A549 (cell line): ENCODE measurements around the gene SORCS1. TPM values are rescaled to one million over a fixed set of nuclear protein-coding genes. Genes with fewer than 3 reads are reported as not detected.

Experiments
- ATAC-seq, 2 experiments: fragments of 200-7000 bp in 1 of 2; fragments of >200 bp in 1 of 2; cut with Nextera tagmentation in 1 of 2; cut with Tn5 transposase in 1 of 2; 3 replicates each; pipeline versions ENCODE4 v1.8.0 to v1.9.1; 2018 to 2020; ENCODE audit warnings: mild to moderate bottlenecking in 1 of 2, moderate library complexity in 1 of 2
- CTCF ChIA-PET: fragments of 300-600 bp; sonication (Branson Sonifier 250); formaldehyde crosslinking; extraction: SDS; loops from one replicate; lab custom pipeline; 2021; ENCODE audit warnings: antibody characterized with exemption, inconsistent platforms; lab: Yijun Ruan, JAX
- POLR2A ChIA-PET: fragments of 350-600 bp; formaldehyde crosslinking; extraction: SDS; loops from one replicate; lab custom pipeline; 2021; ENCODE audit warnings: antibody characterized with exemption, inconsistent platforms; lab: Yijun Ruan, JAX
- DNase-seq, 2 experiments: peaks; one replicate each; pipeline versions ENCODE4 v3.0.0 to v3.0.0-alpha.2; 2011 to 2016; ENCODE audit warnings: low read depth in 1 of 2, low spot score in 1 of 2
- FAIRE-seq: peaks from 2 replicates; lab custom pipeline; 2011; peaks lifted over from hg19 to GRCh38; lab: Jason Lieb, UNC
- H3K27ac ChIP-seq, 2 experiments: fragments of >200 bp; sonication (Bioruptor Twin); formaldehyde crosslinking; 3 replicates each; pipeline ENCODE4 v1.5.1; 2016 to 2017
- H3K4me1 ChIP-seq: fragments of >200 bp; sonication (Bioruptor Twin); formaldehyde crosslinking; 3 replicates; pipeline ENCODE4 v1.6.1; 2016
- H3K4me2 ChIP-seq: fragments of >200 bp; sonication (Bioruptor Twin); formaldehyde crosslinking; 3 replicates; pipeline ENCODE4 v1.6.1; 2016
- H3K4me3 ChIP-seq: fragments of >200 bp; sonication (Bioruptor Twin); formaldehyde crosslinking; 3 replicates; pipeline ENCODE4 v1.5.1; 2016
- H3K9me3 ChIP-seq: fragments of >200 bp; sonication (Bioruptor Twin); formaldehyde crosslinking; 3 replicates; pipeline ENCODE4 v1.6.1; 2016
- BHLHE40 ChIP-seq: IDR thresholded peaks from 2 replicates; pipeline ENCODE4 v1.6.1; 2012; ENCODE audit warnings: low read depth, low read length, inconsistent platforms
- CHD4 ChIP-seq: fragments of 200-600 bp; sonication (generic); IDR thresholded peaks from 2 replicates; pipeline ENCODE4 v1.6.1; 2016; ENCODE audit warnings: antibody characterized with exemption, mild to moderate bottlenecking, borderline replicate concordance
- EHMT2 ChIP-seq: fragments of 200-600 bp; sonication (generic); IDR thresholded peaks from 2 replicates; pipeline ENCODE4 v1.6.1; 2016; ENCODE audit warnings: antibody characterized with exemption, low read depth, mild to moderate bottlenecking, moderate library complexity
- ELK1 ChIP-seq: fragments of 150-350 bp; IDR thresholded peaks from 2 replicates; pipeline ENCODE4 v1.6.1; 2014; ENCODE audit warnings: low read depth, mild to moderate bottlenecking, low read length
- FOSL2 ChIP-seq, 2 experiments: fragments of 450-650 bp in 1 of 2; fragments of >200 bp in 1 of 2; sonication (Bioruptor Twin) in 1 of 2; formaldehyde crosslinking; IDR thresholded peaks; 2 replicates each; pipeline versions ENCODE4 v1.5.0 to v1.6.1; 2016 to 2020; ENCODE audit warnings: mild to moderate bottlenecking in 1 of 2, moderate library complexity in 1 of 2
- MYC ChIP-seq: IDR thresholded peaks from 2 replicates; pipeline ENCODE4 v1.6.1; 2012; ENCODE audit warnings: mild to moderate bottlenecking, inconsistent platforms, low read length, improper control_type of control experiment, borderline replicate concordance
- PHF8 ChIP-seq: fragments of 200-600 bp; sonication (generic); IDR thresholded peaks from 2 replicates; pipeline ENCODE4 v1.6.1; 2016; ENCODE audit warnings: low read depth, mild to moderate bottlenecking, antibody characterized with exemption, moderate library complexity, borderline replicate concordance
- RAD21 ChIP-seq, 2 experiments: fragments of >200 bp in 1 of 2; sonication (Bioruptor Twin) in 1 of 2; formaldehyde crosslinking in 1 of 2; IDR thresholded peaks in 1 of 2; conservative IDR thresholded peaks in 1 of 2; 2 replicates in 1 of 2; 3 replicates in 1 of 2; pipeline ENCODE4 v1.6.1; 2012 to 2018; ENCODE audit warnings: inconsistent platforms in 1 of 2
- RFX5 ChIP-seq: fragments of 450-650 bp; IDR thresholded peaks from 2 replicates; pipeline ENCODE4 v1.7.1; 2014; ENCODE audit warnings: antibody characterized with exemption, mild to moderate bottlenecking, moderate library complexity
- RNF2 ChIP-seq: fragments of 200-600 bp; sonication (generic); IDR thresholded peaks from 2 replicates; pipeline ENCODE4 v1.6.1; 2016; ENCODE audit warnings: low read depth, mild to moderate bottlenecking, antibody characterized with exemption, moderate library complexity, borderline replicate concordance
- SMC3 ChIP-seq: fragments of >200 bp; sonication (Bioruptor Twin); formaldehyde crosslinking; IDR thresholded peaks from 3 replicates; pipeline ENCODE4 v1.6.1; 2018; ENCODE audit warnings: inconsistent platforms
- SREBF2 ChIP-seq: fragments of 450-650 bp; IDR thresholded peaks from 2 replicates; pipeline ENCODE4 v1.6.1; 2014; ENCODE audit warnings: mild to moderate bottlenecking, moderate library complexity
- TFCP2L1 ChIP-seq: fragments of 250-450 bp; sonication (Bioruptor Pico); IDR thresholded peaks from 2 replicates; pipeline ENCODE4 v1.5.0; 2021; ENCODE audit warnings: mild to moderate bottlenecking
- TP53 ChIP-seq: fragments of 250-450 bp; sonication (Bioruptor Pico); IDR thresholded peaks from 2 replicates; pipeline ENCODE4 v1.5.0; 2021; ENCODE audit warnings: mild to moderate bottlenecking, moderate library complexity
- WGBS: methylation state at CpG from one replicate; pipeline ENCODE4 v1.1.6; 2017; ENCODE audit errors: missing lambda C conversion rate; 5-methylcytosine and 5-hydroxymethylcytosine counted together
- polyA plus RNA-seq, 4 experiments: library from polyadenylated mRNA; depleted of rRNA in 3 of 4; stranded (reverse); fragments of >200 nt; fragmentation: RNase III in 1 of 4; extraction: RNeasy Plus Mini Kit Qiagen cat#74134 plus additional on column Dnase treatment in 1 of 4; gene quantifications; 2 replicates in 3 of 4; 3 replicates in 1 of 4; pipeline ENCODE4 v1.2.3, GENCODE V29; 2011 to 2017
- TF ChIP-seq, protein P1 (sequence below): IDR thresholded peaks from 2 replicates; pipeline ENCODE4 v1.6.1; 2012
- TF ChIP-seq, protein P2 (sequence below): fragments of >200 bp; sonication (Bioruptor Twin); formaldehyde crosslinking; IDR thresholded peaks from 3 replicates; pipeline ENCODE4 v1.5.1; 2016

SORCS1 gene
- polyA plus RNA-seq, 2 of the 4 experiments (the other 2 are of a cell fraction) = not detected

DNA sequence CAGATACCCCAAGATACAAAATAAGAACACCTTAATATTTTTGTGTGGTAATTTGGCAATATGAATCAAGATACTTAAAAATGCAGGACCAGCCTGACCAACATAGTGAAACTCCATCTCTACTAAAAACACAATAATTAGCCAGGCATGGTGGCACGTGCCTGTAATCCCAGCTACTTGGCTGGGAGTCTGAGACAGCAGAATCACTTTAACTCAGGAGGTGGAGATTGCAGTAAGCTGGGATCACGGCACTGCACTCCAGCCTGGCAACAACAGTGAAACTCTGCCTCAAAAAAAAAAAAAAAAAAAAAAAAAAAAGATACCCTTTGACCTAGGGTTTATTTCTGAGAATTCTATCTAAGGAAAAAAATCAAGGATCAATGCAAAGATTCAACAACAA is 450.7 kb downstream of the SORCS1 start:
- TF ChIP-seq FOSL2 (IDR thresholded peaks at IDR 0.05) = no peak
- no peak for TF ChIP-seq FOSL2 (CRISPR knock-in tag; IDR thresholded peaks at IDR 0.05)
- no peak for TF ChIP-seq SMC3
- TF ChIP-seq TFCP2L1 (CRISPR knock-in tag) = no peak
- TF ChIP-seq SREBF2 = no peak
- TF ChIP-seq, protein P1, sequence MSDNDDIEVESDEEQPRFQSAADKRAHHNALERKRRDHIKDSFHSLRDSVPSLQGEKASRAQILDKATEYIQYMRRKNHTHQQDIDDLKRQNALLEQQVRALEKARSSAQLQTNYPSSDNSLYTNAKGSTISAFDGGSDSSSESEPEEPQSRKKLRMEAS = no peak
- no peak for TF ChIP-seq RNF2
- TF ChIP-seq RFX5 = no peak
- TF ChIP-seq CHD4 = no peak
- TF ChIP-seq BHLHE40 = no peak
- no peak for TF ChIP-seq EHMT2
- no peak for TF ChIP-seq ELK1
- no peak overlapping the region for H3K4me3 ChIP-seq
- H3K4me2 ChIP-seq = no peak overlapping the region
- DNase-seq (no peak), FAIRE-seq (no peak), ATAC-seq (no peak)
- 0% methylated on average over 2 of the region's 2 CpGs for WGBS
- ChIA-PET CTCF (interaction anchor here (2.8 kb wide), 1 partner anchor 9 kb away, joined by 9 read pairs; no protein-coding TSS in a partner anchor), POLR2A (no interaction called here)
- H3K4me1 ChIP-seq = no peaks in the 10 kb centered on the region
- no peak overlapping the region for H3K27ac ChIP-seq
- no peaks in the 10 kb centered on the region for H3K9me3 ChIP-seq

DNA sequence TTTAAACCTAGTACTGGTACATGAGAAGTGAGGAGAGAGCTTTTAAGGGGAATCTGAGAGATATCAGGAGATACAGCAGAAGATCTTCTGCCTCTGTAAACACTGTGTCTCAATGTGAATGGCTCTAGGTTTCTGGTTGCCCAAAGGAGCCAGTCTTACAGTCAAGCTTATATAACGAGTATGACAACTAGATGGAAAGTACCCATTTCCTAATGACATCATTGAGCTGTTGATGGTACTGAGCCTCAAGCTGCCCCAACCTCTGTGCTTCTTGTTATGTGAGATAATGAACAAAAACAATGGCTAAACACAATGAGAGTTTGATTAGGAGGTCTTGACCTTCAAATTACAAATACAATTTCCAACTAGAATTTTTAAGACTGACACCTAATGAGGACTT is 451.5 kb downstream of the SORCS1 start:
- DNase-seq (no peak), FAIRE-seq (peak; percentile 13), ATAC-seq (no peak)
- no peaks in the 10 kb centered on the region for H3K4me1 ChIP-seq
- no peaks in the 10 kb centered on the region for H3K9me3 ChIP-seq
- TF ChIP-seq PHF8 (no peak), BHLHE40 (no peak)
- no peak overlapping the region for H3K4me2 ChIP-seq
- no peak overlapping the region for H3K4me3 ChIP-seq
- ChIA-PET CTCF (interaction anchor here (2.8 kb wide), 1 partner anchor 8 kb away, joined by 9 read pairs; no protein-coding TSS in a partner anchor), POLR2A (no interaction called here)
- no peak overlapping the region for H3K27ac ChIP-seq
- 0% methylated on average over 1 of the region's 1 CpG for WGBS

GRCh38 chr10:106711313-106711906 is 453.1 kb downstream of the SORCS1 start:
- ATAC-seq = peak in 1 of 2 experiments; percentile 79; a peak in 3 of 6 replicates
- CTCF ChIA-PET = interaction anchor here (0.5 to 1.9 kb wide), 3 partner anchors 10 to 1944 kb away, joined by 3 to 6 read pairs (median 3); no protein-coding TSS in a partner anchor
- H3K4me3 ChIP-seq = no peak overlapping the region
- peak; percentile 11 to 48 for DNase-seq
- H3K4me2 ChIP-seq = no peak overlapping the region
- POLR2A ChIA-PET = no interaction called here
- FAIRE-seq = no peak
- 10% methylated on average over 6 of the region's 6 CpGs for WGBS
- H3K9me3 ChIP-seq = no peaks in the 10 kb centered on the region
- no peaks in the 10 kb centered on the region for H3K4me1 ChIP-seq
- 0 out of 3 replicates have a peak, but pooled peaks have one; percentile 10 for TF ChIP-seq SMC3
- TF ChIP-seq, protein P2, sequence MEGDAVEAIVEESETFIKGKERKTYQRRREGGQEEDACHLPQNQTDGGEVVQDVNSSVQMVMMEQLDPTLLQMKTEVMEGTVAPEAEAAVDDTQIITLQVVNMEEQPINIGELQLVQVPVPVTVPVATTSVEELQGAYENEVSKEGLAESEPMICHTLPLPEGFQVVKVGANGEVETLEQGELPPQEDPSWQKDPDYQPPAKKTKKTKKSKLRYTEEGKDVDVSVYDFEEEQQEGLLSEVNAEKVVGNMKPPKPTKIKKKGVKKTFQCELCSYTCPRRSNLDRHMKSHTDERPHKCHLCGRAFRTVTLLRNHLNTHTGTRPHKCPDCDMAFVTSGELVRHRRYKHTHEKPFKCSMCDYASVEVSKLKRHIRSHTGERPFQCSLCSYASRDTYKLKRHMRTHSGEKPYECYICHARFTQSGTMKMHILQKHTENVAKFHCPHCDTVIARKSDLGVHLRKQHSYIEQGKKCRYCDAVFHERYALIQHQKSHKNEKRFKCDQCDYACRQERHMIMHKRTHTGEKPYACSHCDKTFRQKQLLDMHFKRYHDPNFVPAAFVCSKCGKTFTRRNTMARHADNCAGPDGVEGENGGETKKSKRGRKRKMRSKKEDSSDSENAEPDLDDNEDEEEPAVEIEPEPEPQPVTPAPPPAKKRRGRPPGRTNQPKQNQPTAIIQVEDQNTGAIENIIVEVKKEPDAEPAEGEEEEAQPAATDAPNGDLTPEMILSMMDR = peak; percentile 31; the same call in 2 of the 3 replicates
- no peak for TF ChIP-seq MYC
- no peak for TF ChIP-seq TP53 (CRISPR knock-in tag)
- TF ChIP-seq RAD21 (conservative IDR thresholded peaks at IDR 0.05 in 1 of 2, IDR thresholded peaks at IDR 0.05 in 1 of 2) = peak in 1 of 2 experiments; percentile 50; a peak in 2 of 5 replicates
- no peak overlapping the region for H3K27ac ChIP-seq
